Measurements from ENCODE around the gene CBARP. TPM values are rescaled to one million over a fixed set of nuclear protein-coding genes. Genes with fewer than 3 reads are reported as not detected.

Gene CBARP
- total and polyA plus RNA-seq, 2 of the 13 experiments (the other 11 are each of a cell fraction or from before 2014, with no cell fraction given) = 1.2 to 1.4 TPM

- TF ChIP-seq THAP11 (CRISPR knock-in tag; IDR thresholded peaks at IDR 0.05) (peak; percentile 39; the same call in 1 of the 2 replicates), TEAD2 (CRISPR knock-in tag; IDR thresholded peaks at IDR 0.05) (no peak), ZBTB46 (CRISPR knock-in tag; IDR thresholded peaks at IDR 0.05; ENCODE audit: borderline replicate concordance) (0 out of 2 replicates have a peak, but pooled peaks have one; percentile 55), PHF21A (CRISPR knock-in tag; IDR thresholded peaks at IDR 0.05) (peak; percentile 82), ZFX (CRISPR knock-in tag; IDR thresholded peaks at IDR 0.05; ENCODE audit: low read depth) (peak; percentile 68; the same call in 1 of the 2 replicates), RFX3 (CRISPR knock-in tag; IDR thresholded peaks at IDR 0.05) (no peak), ZSCAN29 (CRISPR knock-in tag; conservative IDR thresholded peaks at IDR 0.05) (no peak), ZBTB39 (CRISPR knock-in tag; IDR thresholded peaks at IDR 0.05) (no peak), ZNF207 (IDR thresholded peaks at IDR 0.05; ENCODE audit: borderline replicate concordance) (no peak), ZNF253 (CRISPR knock-in tag; IDR thresholded peaks at IDR 0.05; ENCODE audit: borderline replicate concordance) (no peak), ATF6 (CRISPR knock-in tag; conservative IDR thresholded peaks at IDR 0.05) (no peak), IKZF5 (CRISPR knock-in tag; IDR thresholded peaks at IDR 0.05) (peak; percentile 58; the same call in 1 of the 2 replicates), XRCC5 (optimal IDR thresholded peaks at IDR 0.05; ENCODE audit: low read length) (peak; percentile 33), ZNF670 (CRISPR knock-in tag; IDR thresholded peaks at IDR 0.05; ENCODE audit: borderline replicate concordance) (no peak), MAZ (IDR thresholded peaks at IDR 0.05; ENCODE audit: borderline replicate concordance, low read depth, low read length) (peak; percentile 36; the same call in 1 of the 2 replicates), MAZ (CRISPR knock-in tag; IDR thresholded peaks at IDR 0.05; ENCODE audit: low read depth) (peak; percentile 90), ARID5B (CRISPR knock-in tag; IDR thresholded peaks at IDR 0.05) (peak; percentile 63), ZSCAN12 (CRISPR knock-in tag; IDR thresholded peaks at IDR 0.05) (no peak)
Observed at GRCh38 chr19:1252221-1252820, 14.5 kb upstream of the CBARP start (continued).
